Measurements from ENCODE around the gene CACNG5. TPM values are rescaled to one million over a fixed set of nuclear protein-coding genes. Genes with fewer than 3 reads are reported as not detected.

The CACNG5 gene
- total and polyA plus RNA-seq, 2 donors (not counting 1 experiment from before 2014, with no cell fraction given), result not detected

- Histone ChIP-seq H3K4me3 (ENCODE audit: control extremely low read depth in 1 of 5, extremely low read depth in 1 of 5, insufficient read depth in 1 of 5, low read depth in 2 of 5, low read length in 4 of 5) (no peak overlapping the region), H3K79me2 (ENCODE audit: control insufficient read depth, insufficient read depth, low read length) (no peaks in the 10 kb centered on the region), H3K9me3 (ENCODE audit: control extremely low read depth in 1 of 3, control insufficient read depth in 2 of 3, insufficient read depth in 1 of 3, low read length in 2 of 3) (peaks cover 0 to 7% (median 4%) of the 10 kb centered on the region in 3 donors), H3K9ac (ENCODE audit: low read length) (no peak overlapping the region), H3K27me3 (replicated peaks in 1 of 4; ENCODE audit: control extremely low read depth in 1 of 4, control insufficient read depth in 3 of 4, insufficient read depth in 4 of 4, low read length in 3 of 4) (peaks cover 0 to 3% (median 0%) of the 10 kb centered on the region in 4 experiments), H2AFZ (ENCODE audit: insufficient read depth, low read depth, low read length, poor library complexity, severe bottlenecking) (no peak overlapping the region), H3K4me1 (ENCODE audit: control insufficient read depth in 2 of 2, insufficient read depth in 2 of 2, low read length in 2 of 2) (no peaks in the 10 kb centered on the region), H3K4me2 (replicated peaks; ENCODE audit: low read depth, low read length, poor library complexity, severe bottlenecking) (no peak overlapping the region), H3K36me3 (replicated peaks in 1 of 2; ENCODE audit: control extremely low read depth in 1 of 2, control insufficient read depth in 1 of 2, extremely low read depth in 1 of 2, insufficient read depth in 2 of 2, low read length in 1 of 2) (no peaks in the 10 kb centered on the region), H3K27ac (ENCODE audit: low read length in 2 of 2) (no peak overlapping the region), H4K20me1 (ENCODE audit: control insufficient read depth, insufficient read depth, low read length, poor library complexity, severe bottlenecking) (no peaks in the 10 kb centered on the region)
- Mint-ChIP-seq H3K4me1 (no peaks in the 10 kb centered on the region), H3K27me3 (peaks cover 17% of the 10 kb centered on the region), H3K27ac (no peak overlapping the region), H3K4me3 (no peak overlapping the region), H3K9me3 (ENCODE audit: insufficient read depth) (no peaks in the 10 kb centered on the region)
- ChIA-PET CTCF (no interaction called here), POLR2A (no interaction called here)
- TF ChIP-seq, protein P1, sequence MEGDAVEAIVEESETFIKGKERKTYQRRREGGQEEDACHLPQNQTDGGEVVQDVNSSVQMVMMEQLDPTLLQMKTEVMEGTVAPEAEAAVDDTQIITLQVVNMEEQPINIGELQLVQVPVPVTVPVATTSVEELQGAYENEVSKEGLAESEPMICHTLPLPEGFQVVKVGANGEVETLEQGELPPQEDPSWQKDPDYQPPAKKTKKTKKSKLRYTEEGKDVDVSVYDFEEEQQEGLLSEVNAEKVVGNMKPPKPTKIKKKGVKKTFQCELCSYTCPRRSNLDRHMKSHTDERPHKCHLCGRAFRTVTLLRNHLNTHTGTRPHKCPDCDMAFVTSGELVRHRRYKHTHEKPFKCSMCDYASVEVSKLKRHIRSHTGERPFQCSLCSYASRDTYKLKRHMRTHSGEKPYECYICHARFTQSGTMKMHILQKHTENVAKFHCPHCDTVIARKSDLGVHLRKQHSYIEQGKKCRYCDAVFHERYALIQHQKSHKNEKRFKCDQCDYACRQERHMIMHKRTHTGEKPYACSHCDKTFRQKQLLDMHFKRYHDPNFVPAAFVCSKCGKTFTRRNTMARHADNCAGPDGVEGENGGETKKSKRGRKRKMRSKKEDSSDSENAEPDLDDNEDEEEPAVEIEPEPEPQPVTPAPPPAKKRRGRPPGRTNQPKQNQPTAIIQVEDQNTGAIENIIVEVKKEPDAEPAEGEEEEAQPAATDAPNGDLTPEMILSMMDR (IDR thresholded peaks at IDR 0.05), result no peak
- TF ChIP-seq EZH2 (IDR thresholded peaks at IDR 0.05; ENCODE audit: borderline replicate concordance, insufficient read depth, low read depth, low read length, poor library complexity, severe bottlenecking), result no peak
- intact Hi-C loops (cut with micrococcal nuclease), result no loop called here
- WGBS (ENCODE audit: insufficient coverage), result 100% methylated on average over 1 of the region's 1 CpG
- no peak for ATAC-seq (ENCODE audit: low read depth)
- DNase-seq, result no peak
Observed at GRCh38 chr17:66817750-66818149, 17.2 kb upstream of the CACNG5 start.

DNA sequence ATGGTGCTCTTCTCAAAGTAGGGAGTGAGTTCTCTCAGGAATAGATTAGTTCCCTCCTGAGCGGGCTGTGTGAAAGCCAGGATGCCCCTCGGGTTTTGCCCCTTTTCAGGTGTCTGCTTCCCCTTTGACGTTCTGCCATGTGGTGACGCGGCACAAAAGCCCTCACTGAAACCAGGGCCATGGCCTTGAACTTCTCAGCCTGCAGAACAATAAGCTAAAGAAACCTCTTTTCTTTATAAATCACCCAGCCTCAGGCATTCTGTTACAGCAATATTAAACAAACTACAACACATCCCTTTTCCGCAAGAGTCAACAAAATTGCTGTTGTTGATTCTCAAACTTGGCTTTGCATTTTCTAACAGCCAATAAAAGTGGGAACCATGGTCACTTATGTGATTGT, 15.5 kb upstream of the CACNG5 start:
- no peaks in the 10 kb centered on the region for H3K79me2 ChIP-seq (ENCODE audit: control insufficient read depth, insufficient read depth, low read length)
- intact Hi-C loops (cut with micrococcal nuclease), result no loop called here
- Mint-ChIP-seq H3K27me3 (peaks cover 14% of the 10 kb centered on the region), H3K4me3 (no peak overlapping the region), H3K4me1 (no peaks in the 10 kb centered on the region), H3K9me3 (ENCODE audit: insufficient read depth) (no peaks in the 10 kb centered on the region), H3K27ac (no peak overlapping the region)
- H3K27ac ChIP-seq (ENCODE audit: low read length in 2 of 2), result no peak overlapping the region
- no peak overlapping the region for H3K4me2 ChIP-seq (replicated peaks; ENCODE audit: low read depth, low read length, poor library complexity, severe bottlenecking)
- ChIA-PET POLR2A (no interaction called here), CTCF (no interaction called here)
- H3K27me3 ChIP-seq (replicated peaks in 1 of 4; ENCODE audit: control extremely low read depth in 1 of 4, control insufficient read depth in 3 of 4, insufficient read depth in 4 of 4, low read length in 3 of 4), result peaks cover 0 to 3% (median 0%) of the 10 kb centered on the region in 4 experiments
- no peak overlapping the region for H3K4me3 ChIP-seq (ENCODE audit: control extremely low read depth in 1 of 5, extremely low read depth in 1 of 5, insufficient read depth in 1 of 5, low read depth in 2 of 5, low read length in 4 of 5)
- no peak overlapping the region for H3K9ac ChIP-seq (ENCODE audit: low read length)
- DNase-seq (no peak), ATAC-seq (ENCODE audit: low read depth) (no peak)
- no peaks in the 10 kb centered on the region for H3K36me3 ChIP-seq (replicated peaks in 1 of 2; ENCODE audit: control extremely low read depth in 1 of 2, control insufficient read depth in 1 of 2, extremely low read depth in 1 of 2, insufficient read depth in 2 of 2, low read length in 1 of 2)
- WGBS (ENCODE audit: insufficient coverage), result 84% methylated on average over 5 of the region's 6 CpGs
- no peak overlapping the region for H2AFZ ChIP-seq (ENCODE audit: insufficient read depth, low read depth, low read length, poor library complexity, severe bottlenecking)
- no peaks in the 10 kb centered on the region for H4K20me1 ChIP-seq (ENCODE audit: control insufficient read depth, insufficient read depth, low read length, poor library complexity, severe bottlenecking)
- no peaks in the 10 kb centered on the region for H3K4me1 ChIP-seq (ENCODE audit: control insufficient read depth in 2 of 2, insufficient read depth in 2 of 2, low read length in 2 of 2)
- peaks cover 0 to 7% (median 4%) of the 10 kb centered on the region in 3 donors for H3K9me3 ChIP-seq (ENCODE audit: control extremely low read depth in 1 of 3, control insufficient read depth in 2 of 3, insufficient read depth in 1 of 3, low read length in 2 of 3)
- TF ChIP-seq EZH2 (IDR thresholded peaks at IDR 0.05; ENCODE audit: borderline replicate concordance, insufficient read depth, low read depth, low read length, poor library complexity, severe bottlenecking), result no peak
- TF ChIP-seq, protein P1 (IDR thresholded peaks at IDR 0.05), result no peak
